Measurements from ENCODE around the gene ECHS1. TPM values are rescaled to one million over a fixed set of nuclear protein-coding genes. Genes with fewer than 3 reads are reported as not detected.

The ECHS1 gene
- total and polyA plus RNA-seq, 7 donors: 83.2 to 151 (median 121) TPM

GRCh38 chr10:133318494-133319127 is 54.5 kb downstream of the ECHS1 start:
- 8 to 9% (median 9%) methylated on average over 41 to 51 of the region's 51 CpGs for WGBS, 3 donors
- peak overlapping the region; percentile 50 for H3K4me3 ChIP-seq
- intact Hi-C loops (cut with DNase I): loop anchor here in 1 of 2 donors (10.0 kb wide), 1 partner anchor 484 kb away; no protein-coding TSS in a partner anchor

GRCh38 chr10:133316732-133317131 is 56.4 kb downstream of the ECHS1 start:
- intact Hi-C loops (cut with DNase I): loop anchor here in 1 of 2 donors (10.0 kb wide), 1 partner anchor 482 kb away; no protein-coding TSS in a partner anchor
- 82 to 92% (median 85%) methylated on average over 3 to 7 of the region's 7 CpGs for WGBS, 3 donors

More at GRCh38 chr10:133318494-133319127, 54.5 kb downstream of the ECHS1 start:
- TF ChIP-seq CTCF (IDR thresholded peaks at IDR 0.05): peak; percentile 53
- no peaks in the 10 kb centered on the region for H3K9me3 ChIP-seq
- H3K27me3 ChIP-seq (ENCODE audit: insufficient read depth in 3 of 3, low read length in 2 of 3): peaks cover 0 to 30% (median 10%) of the 10 kb centered on the region in 3 donors
- DNase-seq (peak; percentile 56 to 72), ATAC-seq (peak; percentile 63 to 81 (median 80))
- no peak overlapping the region for H3K27ac ChIP-seq
- no peaks in the 10 kb centered on the region for H3K36me3 ChIP-seq (ENCODE audit: insufficient read depth in 1 of 2, low read depth in 1 of 2)
- H3K4me1 ChIP-seq: peaks cover 5% of the 10 kb centered on the region

GRCh38 chr10:133316266-133316665 is 56.9 kb downstream of the ECHS1 start:
- ATAC-seq (no peak), DNase-seq (peak in 1 of 2 donors; percentile 13)
- WGBS, 3 donors: 86 to 92% (median 88%) methylated on average over 8 to 9 of the region's 9 CpGs
- H3K27ac ChIP-seq: no peak overlapping the region
- H3K4me1 ChIP-seq: peaks cover 5% of the 10 kb centered on the region
- no peak overlapping the region for H3K4me3 ChIP-seq
- H3K27me3 ChIP-seq (ENCODE audit: insufficient read depth in 3 of 3, low read length in 2 of 3): peaks cover 0 to 27% (median 7%) of the 10 kb centered on the region in 3 donors
- no peaks in the 10 kb centered on the region for H3K9me3 ChIP-seq
- intact Hi-C loops (cut with DNase I): loop anchor here in 1 of 2 donors (10.0 kb wide), 1 partner anchor 481 kb away; no protein-coding TSS in a partner anchor
- no peak for TF ChIP-seq CTCF (IDR thresholded peaks at IDR 0.05)
- H3K36me3 ChIP-seq (ENCODE audit: insufficient read depth in 1 of 2, low read depth in 1 of 2): peaks cover 0 to 22% of the 10 kb centered on the region in 2 donors

More at GRCh38 chr10:133316732-133317131, 56.4 kb downstream of the ECHS1 start:
- Histone ChIP-seq H3K27me3 (ENCODE audit: insufficient read depth in 3 of 3, low read length in 2 of 3) (peaks cover 0 to 30% (median 8%) of the 10 kb centered on the region in 3 donors), H3K36me3 (ENCODE audit: insufficient read depth in 1 of 2, low read depth in 1 of 2) (peaks cover 0 to 17% of the 10 kb centered on the region in 2 donors), H3K4me1 (peaks cover 5% of the 10 kb centered on the region), H3K4me3 (no peak overlapping the region), H3K9me3 (no peaks in the 10 kb centered on the region), H3K27ac (no peak overlapping the region)
- DNase-seq (no peak), ATAC-seq (no peak)
- no peak for TF ChIP-seq CTCF (IDR thresholded peaks at IDR 0.05)

GRCh38 chr10:133315847-133316246 is 57.3 kb downstream of the ECHS1 start:
- H3K36me3 ChIP-seq (ENCODE audit: insufficient read depth in 1 of 2, low read depth in 1 of 2): peaks cover 0 to 26% of the 10 kb centered on the region in 2 donors
- 78 to 86% (median 81%) methylated on average over 5 of the region's 5 CpGs for WGBS, 3 donors
- peaks cover 5% of the 10 kb centered on the region for H3K4me1 ChIP-seq
- peaks cover 0 to 24% (median 4%) of the 10 kb centered on the region in 3 donors for H3K27me3 ChIP-seq (ENCODE audit: insufficient read depth in 3 of 3, low read length in 2 of 3)
- intact Hi-C loops (cut with DNase I): loop anchor here in 1 of 2 donors (10.0 kb wide), 1 partner anchor 481 kb away; no protein-coding TSS in a partner anchor
- H3K9me3 ChIP-seq: no peaks in the 10 kb centered on the region
- DNase-seq (peak in 1 of 2 donors; percentile 4), ATAC-seq (no peak)
- H3K4me3 ChIP-seq: no peak overlapping the region
- TF ChIP-seq CTCF (IDR thresholded peaks at IDR 0.05): no peak
- H3K27ac ChIP-seq: no peak overlapping the region
